C4-2B (cell line): ENCODE results near the gene SORL1.

Experiments used
- CTCF ChIP-seq: fragments of 450-650 bp; conservative IDR thresholded peaks from 2 replicates; pipeline ENCODE4 v1.5.1; 2017; ENCODE audit warnings: mild to moderate bottlenecking
- ZFX ChIP-seq: fragments of 450-650 bp; IDR thresholded peaks from 2 replicates; pipeline ENCODE4 v1.6.1; 2017

GRCh38 chr11:121651257-121651605 is 199.1 kb downstream of the SORL1 start:
- TF ChIP-seq CTCF, result no peak
- TF ChIP-seq ZFX, result no peak
